GM03348 (cell line): ENCODE results near the gene ZNF638.

ENCODE experiments used
- DNase-seq: peaks from one replicate; pipeline ENCODE4 v3.0.0; 2012; ENCODE audit warnings: low spot score

The ZNF638 gene

GRCh38 chr2:71469403-71470398 lies 138.1 kb downstream of the ZNF638 start:
- DNase-seq = no peak

- peak; percentile 81 for DNase-seq
Observed at GRCh38 chr2:71471276-71471675, 139.7 kb downstream of the ZNF638 start.

GRCh38 chr2:71472019-71472418 lies 140.4 kb downstream of the ZNF638 start:
- DNase-seq = no peak

GRCh38 chr2:71473346-71474031 lies 141.9 kb downstream of the ZNF638 start:
- no peak for DNase-seq

DNA sequence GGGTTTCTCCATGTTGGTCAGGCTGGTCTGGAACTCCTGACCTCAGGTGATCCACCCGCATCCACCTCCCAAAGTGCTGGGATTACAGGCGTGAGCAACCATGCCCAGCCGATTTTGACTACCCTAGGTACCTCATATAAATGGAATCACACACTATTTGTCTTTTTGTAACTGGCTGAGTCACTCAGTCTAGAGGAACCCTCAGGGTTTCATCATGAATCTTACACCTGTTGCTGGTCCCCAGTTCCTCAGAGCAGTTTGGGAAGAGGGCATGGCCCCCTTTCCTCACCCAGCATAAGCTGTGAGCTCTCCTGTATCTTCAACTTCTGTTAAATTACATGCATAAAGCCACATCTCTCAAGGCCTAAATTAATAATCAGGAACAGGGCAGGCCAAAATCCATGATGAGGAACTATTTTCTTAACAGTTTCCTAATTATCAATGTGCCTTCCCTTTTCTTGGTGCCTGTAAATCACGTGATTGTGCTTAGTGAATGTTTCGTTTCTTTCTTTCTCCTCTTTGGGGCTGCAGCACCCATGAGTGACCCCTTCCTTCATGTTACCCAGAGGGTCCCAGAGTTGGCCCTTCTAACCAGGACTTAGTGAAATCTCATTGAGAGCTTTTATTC lies 142.6 kb downstream of the ZNF638 start:
- DNase-seq = no peak

GRCh38 chr2:71474744-71475397 lies 143.3 kb downstream of the ZNF638 start:
- no peak for DNase-seq

DNA sequence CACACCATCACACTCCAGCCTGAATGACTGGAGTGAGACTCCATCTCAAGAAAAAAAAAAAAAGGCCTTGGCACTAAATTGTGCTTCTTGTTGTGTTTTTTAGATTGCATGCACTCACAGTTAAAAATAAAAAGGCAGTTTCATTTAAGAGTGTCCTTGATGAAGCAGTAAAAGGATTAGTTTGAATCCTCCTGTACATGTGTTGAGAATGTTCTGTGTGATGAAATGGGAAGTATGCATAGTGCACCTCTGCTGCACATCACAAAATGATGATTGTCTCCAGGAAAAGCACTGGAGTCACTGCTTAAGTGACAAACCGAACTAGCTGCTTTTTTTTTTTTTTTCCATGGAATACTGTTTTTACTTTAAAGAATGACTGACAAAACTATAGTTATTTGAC lies 144.9 kb downstream of the ZNF638 start:
- DNase-seq = no peak

DNA sequence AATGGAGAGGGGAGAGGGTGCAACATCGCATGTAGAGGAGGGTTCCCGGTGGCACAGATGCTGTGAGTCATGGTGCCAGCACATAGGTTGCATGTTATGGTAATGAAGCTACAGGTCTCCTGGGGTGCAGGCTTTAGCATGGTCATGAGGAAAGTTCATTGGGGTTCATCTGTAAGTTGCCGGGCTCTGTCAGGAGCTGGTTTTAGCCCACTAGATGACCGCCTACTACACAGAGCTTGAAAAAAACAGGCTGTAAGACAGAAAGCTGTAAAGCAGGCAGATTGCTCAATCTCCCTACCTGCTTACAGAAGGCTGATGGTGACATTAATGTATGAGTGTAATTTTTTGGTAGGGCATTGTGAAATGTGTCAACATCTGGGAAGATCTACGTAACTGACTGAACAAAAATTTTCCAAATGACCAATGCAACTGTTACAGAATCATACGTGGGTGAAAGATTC lies 145.7 kb downstream of the ZNF638 start:
- no peak for DNase-seq

DNA sequence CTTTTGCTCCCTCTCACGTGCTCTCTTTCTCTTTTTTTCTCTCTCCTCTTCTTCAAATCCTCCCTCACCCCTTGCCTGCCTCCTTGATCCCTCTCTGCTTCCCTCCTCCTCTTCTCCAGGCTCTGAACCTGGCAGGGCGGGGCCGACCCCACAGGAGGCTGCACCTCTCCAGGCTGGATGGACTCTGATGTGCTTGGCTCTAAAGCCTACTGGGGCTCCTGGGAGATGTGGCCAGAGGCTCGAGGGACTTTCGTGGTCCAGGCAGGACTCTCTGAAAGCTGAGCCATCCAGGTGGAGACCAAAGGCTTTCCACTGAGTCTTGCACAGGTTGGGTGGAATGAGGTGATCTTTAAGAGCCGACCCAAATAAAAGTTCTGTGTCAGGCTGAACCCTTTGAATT lies 147.2 kb downstream of the ZNF638 start:
- no peak for DNase-seq

DNA sequence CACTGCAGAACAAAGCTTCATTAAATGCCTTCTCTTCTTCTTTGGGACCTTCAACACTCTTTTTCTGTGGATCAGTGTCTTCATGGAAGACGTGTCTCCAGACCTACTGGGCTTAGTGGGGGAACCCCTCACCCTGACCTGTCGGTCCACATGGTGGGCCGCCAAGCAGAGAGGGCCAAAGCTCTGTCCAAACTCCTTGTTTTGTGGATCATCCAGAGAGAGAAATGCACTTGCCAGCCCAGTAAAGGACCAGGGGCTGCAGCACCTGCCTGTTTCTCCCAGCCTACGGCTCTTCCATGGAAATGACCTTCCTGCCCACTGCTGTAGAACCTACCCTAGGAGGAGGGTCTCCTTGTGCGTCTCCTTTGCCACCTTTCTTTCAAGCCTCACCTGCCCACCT lies 147.7 kb downstream of the ZNF638 start:
- no peak for DNase-seq

DNA sequence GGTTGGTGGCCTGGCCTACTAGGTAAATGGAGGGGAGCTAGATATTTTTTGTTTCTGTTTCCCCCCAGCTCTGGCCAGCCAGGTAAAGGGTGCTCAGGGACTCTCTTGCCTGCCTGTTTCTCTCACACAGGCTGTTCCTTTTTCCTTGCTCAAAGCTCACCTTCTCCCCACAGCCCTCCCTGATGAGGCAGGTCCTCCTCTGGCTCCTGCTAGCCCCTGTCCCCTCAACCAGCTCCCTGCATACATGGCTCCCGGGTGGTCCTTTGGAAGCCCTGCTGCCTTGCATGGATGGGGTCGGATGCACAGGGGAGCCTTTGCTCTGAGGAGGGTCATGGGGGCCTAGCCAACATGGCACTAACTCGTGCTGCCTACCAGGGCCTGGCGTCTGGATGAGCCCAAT lies 149.5 kb downstream of the ZNF638 start:
- DNase-seq = no peak

DNA sequence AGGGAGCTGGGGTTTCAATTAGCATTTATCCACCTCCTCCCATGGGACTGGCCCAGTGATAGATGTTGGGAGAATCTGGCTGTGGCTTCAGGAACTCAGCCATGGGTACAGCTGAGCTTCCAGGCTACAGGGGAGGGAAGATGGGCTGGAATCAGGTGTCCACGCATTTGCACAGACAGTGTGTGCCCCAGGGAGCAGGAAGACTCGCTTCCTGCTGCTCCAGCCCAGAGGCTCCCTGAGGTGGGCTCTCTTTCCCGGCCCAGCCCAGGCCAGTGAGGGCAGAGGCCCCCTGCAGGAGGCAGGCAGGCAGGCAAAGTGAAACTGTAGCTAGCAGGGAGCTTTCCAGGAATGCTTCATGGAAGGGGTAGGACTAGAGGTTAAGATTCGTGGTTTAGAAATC lies 150.5 kb downstream of the ZNF638 start:
- DNase-seq = no peak

- no peak for DNase-seq
Observed at GRCh38 chr2:71483246-71483645, 151.7 kb downstream of the ZNF638 start.

DNA sequence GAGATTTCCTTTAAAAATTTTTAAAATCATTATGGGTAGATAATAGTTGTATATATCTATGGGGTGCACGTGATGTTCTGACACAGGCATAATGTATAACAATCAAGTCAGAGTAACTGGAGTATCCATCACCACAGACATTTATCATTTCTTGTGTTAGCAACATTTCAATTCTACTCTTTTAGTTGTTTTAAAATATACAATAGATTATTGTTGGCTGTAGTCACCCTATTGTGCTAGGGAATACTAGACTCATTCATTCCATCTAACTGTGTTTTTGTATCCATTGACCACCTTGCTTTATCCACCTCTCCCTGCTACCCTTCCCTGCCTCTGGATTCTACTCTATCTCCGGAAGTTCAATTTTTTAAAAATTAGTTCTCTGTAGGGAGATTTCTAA lies 152.8 kb downstream of the ZNF638 start:
- no peak for DNase-seq
